HepG2 (cell line): ENCODE measurements around the gene KCTD6. TPM values are rescaled to one million over a fixed set of nuclear protein-coding genes. Genes with fewer than 3 reads are reported as not detected.

ENCODE experiments used
- GABPB1 ChIP-seq: IDR thresholded peaks from 2 replicates; pipeline ENCODE4 v1.6.1; 2016; ENCODE audit warnings: mild to moderate bottlenecking, missing genetic modification reagents, moderate library complexity, missing compliant biosample characterization
- ISL2 ChIP-seq: sonication (generic); formaldehyde crosslinking; IDR thresholded peaks from 2 replicates; pipeline ENCODE4 v1.5.0; 2020; ENCODE audit warnings: missing genetic modification reagents
- NFKBIZ ChIP-seq: IDR thresholded peaks from 2 replicates; pipeline ENCODE4 v1.6.1; 2018; ENCODE audit warnings: missing genetic modification reagents, missing compliant biosample characterization
- YEATS2 ChIP-seq: sonication (generic); formaldehyde crosslinking; IDR thresholded peaks from 2 replicates; pipeline ENCODE4 v1.4.0; 2020; ENCODE audit warnings: missing genetic modification reagents, borderline replicate concordance
- ZNF557 ChIP-seq: sonication (generic); formaldehyde crosslinking; IDR thresholded peaks from 2 replicates; pipeline ENCODE4 v1.4.0; 2020; ENCODE audit warnings: missing genetic modification reagents
- ZNF878 ChIP-seq: sonication (generic); formaldehyde crosslinking; IDR thresholded peaks from 2 replicates; pipeline ENCODE4 v1.8.1; 2023; ENCODE audit warnings: mild to moderate bottlenecking, missing genetic modification reagents, moderate library complexity
- polyA plus RNA-seq, 8 experiments: library from polyadenylated mRNA; depleted of rRNA in 3 of 8; stranded (reverse) in 7 of 8; unstranded in 1 of 8; fragments of >200 nt; fragmentation: Illumina TruSeq in 4 of 8; extraction: Trizol in 4 of 8; gene quantifications; 2 replicates each; pipeline versions ENCODE4 v1.2.1 to v1.2.3, GENCODE V29; 2011 to 2016; ENCODE audit warnings: low read depth in 4 of 8, missing spikeins in 1 of 8, mixed read lengths in 1 of 8; ENCODE audit not compliant: insufficient read depth in 1 of 8
- total RNA-seq, 5 experiments: library from RNA; depleted of rRNA; stranded (reverse); fragments of >200 nt; fragmentation: Illumina TruSeq; extraction: Trizol; gene quantifications; 2 replicates each; pipeline ENCODE4 v1.2.3, GENCODE V29; 2016; ENCODE audit warnings: low read depth in 1 of 5
- TF ChIP-seq, protein P1 (sequence below): sonication (generic); formaldehyde crosslinking; IDR thresholded peaks from 2 replicates; pipeline ENCODE4 v1.4.0; 2020; ENCODE audit warnings: missing genetic modification reagents
- TF ChIP-seq, protein P2 (sequence below): IDR thresholded peaks from 2 replicates; pipeline ENCODE4 v1.6.1; 2016; ENCODE audit warnings: low read depth, borderline replicate concordance
- TF ChIP-seq, protein P3 (sequence below): IDR thresholded peaks from 2 replicates; pipeline ENCODE4 v1.6.1; 2012; ENCODE audit warnings: inconsistent platforms
- TF ChIP-seq, protein P4 (sequence below), 2 experiments: sonication (generic) in 1 of 2; formaldehyde crosslinking in 1 of 2; IDR thresholded peaks; 2 replicates each; pipeline versions ENCODE4 v1.4.0 to v1.6.1; 2016 to 2020; ENCODE audit warnings: borderline replicate concordance in 1 of 2, low read depth in 1 of 2, mild to moderate bottlenecking in 1 of 2, missing genetic modification reagents in 1 of 2

Gene KCTD6
- total and polyA plus RNA-seq, 2 of the 13 experiments (the other 11 are each of a cell fraction or from before 2014, with no cell fraction given): 13.4 to 14.2 TPM

DNA sequence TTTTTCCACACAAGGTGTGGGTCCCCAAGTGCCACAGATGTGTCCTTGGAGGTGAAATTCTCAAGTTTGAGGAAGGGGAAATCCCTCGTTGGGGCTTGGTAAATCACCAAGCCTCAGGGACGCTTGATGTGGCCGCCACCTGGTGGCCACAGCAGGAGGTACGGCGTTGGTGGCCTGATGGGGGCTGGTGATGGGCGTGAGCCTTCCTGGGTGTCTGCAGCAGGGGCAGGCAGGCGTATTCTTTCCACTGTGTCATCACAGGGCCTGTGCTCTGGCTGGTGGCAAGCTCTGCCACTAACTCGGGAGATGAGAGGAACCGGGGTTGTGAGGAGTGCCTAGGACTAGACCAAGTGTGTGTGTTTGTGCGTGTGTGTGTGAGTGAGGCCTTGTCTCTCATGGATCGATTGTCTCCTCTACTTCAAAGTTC is 40.9 kb downstream of the KCTD6 start (continued):
- TF ChIP-seq, protein P1, sequence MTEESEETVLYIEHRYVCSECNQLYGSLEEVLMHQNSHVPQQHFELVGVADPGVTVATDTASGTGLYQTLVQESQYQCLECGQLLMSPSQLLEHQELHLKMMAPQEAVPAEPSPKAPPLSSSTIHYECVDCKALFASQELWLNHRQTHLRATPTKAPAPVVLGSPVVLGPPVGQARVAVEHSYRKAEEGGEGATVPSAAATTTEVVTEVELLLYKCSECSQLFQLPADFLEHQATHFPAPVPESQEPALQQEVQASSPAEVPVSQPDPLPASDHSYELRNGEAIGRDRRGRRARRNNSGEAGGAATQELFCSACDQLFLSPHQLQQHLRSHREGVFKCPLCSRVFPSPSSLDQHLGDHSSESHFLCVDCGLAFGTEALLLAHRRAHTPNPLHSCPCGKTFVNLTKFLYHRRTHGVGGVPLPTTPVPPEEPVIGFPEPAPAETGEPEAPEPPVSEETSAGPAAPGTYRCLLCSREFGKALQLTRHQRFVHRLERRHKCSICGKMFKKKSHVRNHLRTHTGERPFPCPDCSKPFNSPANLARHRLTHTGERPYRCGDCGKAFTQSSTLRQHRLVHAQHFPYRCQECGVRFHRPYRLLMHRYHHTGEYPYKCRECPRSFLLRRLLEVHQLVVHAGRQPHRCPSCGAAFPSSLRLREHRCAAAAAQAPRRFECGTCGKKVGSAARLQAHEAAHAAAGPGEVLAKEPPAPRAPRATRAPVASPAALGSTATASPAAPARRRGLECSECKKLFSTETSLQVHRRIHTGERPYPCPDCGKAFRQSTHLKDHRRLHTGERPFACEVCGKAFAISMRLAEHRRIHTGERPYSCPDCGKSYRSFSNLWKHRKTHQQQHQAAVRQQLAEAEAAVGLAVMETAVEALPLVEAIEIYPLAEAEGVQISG (CRISPR knock-in tag): peak; percentile 41
- TF ChIP-seq ZNF557 (no peak), ZNF878 (CRISPR knock-in tag) (no peak), NFKBIZ (CRISPR knock-in tag) (peak; percentile 63; the same call in 1 of the 2 replicates), YEATS2 (CRISPR knock-in tag) (0 out of 2 replicates have a peak, but pooled peaks have one; percentile 39), GABPB1 (CRISPR knock-in tag) (peak; percentile 52; the same call in 1 of the 2 replicates), ISL2 (CRISPR knock-in tag) (no peak)
- TF ChIP-seq, protein P2, sequence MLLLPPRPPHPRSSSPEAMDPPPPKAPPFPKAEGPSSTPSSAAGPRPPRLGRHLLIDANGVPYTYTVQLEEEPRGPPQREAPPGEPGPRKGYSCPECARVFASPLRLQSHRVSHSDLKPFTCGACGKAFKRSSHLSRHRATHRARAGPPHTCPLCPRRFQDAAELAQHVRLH (CRISPR knock-in tag): 0 out of 2 replicates have a peak, but pooled peaks have one; percentile 58
- TF ChIP-seq, protein P3, sequence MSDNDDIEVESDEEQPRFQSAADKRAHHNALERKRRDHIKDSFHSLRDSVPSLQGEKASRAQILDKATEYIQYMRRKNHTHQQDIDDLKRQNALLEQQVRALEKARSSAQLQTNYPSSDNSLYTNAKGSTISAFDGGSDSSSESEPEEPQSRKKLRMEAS: peak; percentile 41; the same call in 1 of the 2 replicates
- TF ChIP-seq, protein P4, sequence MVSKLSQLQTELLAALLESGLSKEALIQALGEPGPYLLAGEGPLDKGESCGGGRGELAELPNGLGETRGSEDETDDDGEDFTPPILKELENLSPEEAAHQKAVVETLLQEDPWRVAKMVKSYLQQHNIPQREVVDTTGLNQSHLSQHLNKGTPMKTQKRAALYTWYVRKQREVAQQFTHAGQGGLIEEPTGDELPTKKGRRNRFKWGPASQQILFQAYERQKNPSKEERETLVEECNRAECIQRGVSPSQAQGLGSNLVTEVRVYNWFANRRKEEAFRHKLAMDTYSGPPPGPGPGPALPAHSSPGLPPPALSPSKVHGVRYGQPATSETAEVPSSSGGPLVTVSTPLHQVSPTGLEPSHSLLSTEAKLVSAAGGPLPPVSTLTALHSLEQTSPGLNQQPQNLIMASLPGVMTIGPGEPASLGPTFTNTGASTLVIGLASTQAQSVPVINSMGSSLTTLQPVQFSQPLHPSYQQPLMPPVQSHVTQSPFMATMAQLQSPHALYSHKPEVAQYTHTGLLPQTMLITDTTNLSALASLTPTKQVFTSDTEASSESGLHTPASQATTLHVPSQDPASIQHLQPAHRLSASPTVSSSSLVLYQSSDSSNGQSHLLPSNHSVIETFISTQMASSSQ (IDR thresholded peaks at IDR 0.05; ENCODE audit: low read depth): no peak
- TF ChIP-seq, protein P4 (CRISPR knock-in tag; IDR thresholded peaks at IDR 0.05; ENCODE audit: borderline replicate concordance): peak; percentile 36; the same call in 1 of the 2 replicates
